HUES6 (cell line): ENCODE data around the gene LTN1.
"Not testable (repeated sequence)": the region's sequence is repeated elsewhere in the genome, so short reads cannot be mapped to it uniquely, and the experiment has no call there.

Experiments used
- H3K27ac ChIP-seq: 2 replicates; pipeline ENCODE4 v1.7.0; 2013; ENCODE audit warnings: low read depth, mild to moderate bottlenecking, low read length, inconsistent platforms
- H3K27me3 ChIP-seq: 2 replicates; pipeline ENCODE4 v1.6.1; 2013; ENCODE audit warnings: low read length; ENCODE audit not compliant: control insufficient read depth, insufficient read depth
- H3K36me3 ChIP-seq: 2 replicates; pipeline ENCODE4 v1.6.1; 2013; ENCODE audit warnings: low read length; ENCODE audit not compliant: control insufficient read depth, insufficient read depth
- H3K4me1 ChIP-seq: 2 replicates; pipeline ENCODE4 v1.6.1; 2013; ENCODE audit warnings: low read length; ENCODE audit not compliant: control insufficient read depth, insufficient read depth
- H3K4me3 ChIP-seq: 2 replicates; pipeline ENCODE4 v1.5.1; 2013; ENCODE audit warnings: low read depth, low read length
- H3K9ac ChIP-seq: one replicate; pipeline ENCODE4 v1.6.1; 2013; ENCODE audit warnings: mild to moderate bottlenecking, low read length
- H3K9me3 ChIP-seq: 2 replicates; pipeline ENCODE4 v1.6.1; 2013; ENCODE audit warnings: low read depth, low read length; ENCODE audit not compliant: control insufficient read depth, insufficient read depth

Gene LTN1

DNA sequence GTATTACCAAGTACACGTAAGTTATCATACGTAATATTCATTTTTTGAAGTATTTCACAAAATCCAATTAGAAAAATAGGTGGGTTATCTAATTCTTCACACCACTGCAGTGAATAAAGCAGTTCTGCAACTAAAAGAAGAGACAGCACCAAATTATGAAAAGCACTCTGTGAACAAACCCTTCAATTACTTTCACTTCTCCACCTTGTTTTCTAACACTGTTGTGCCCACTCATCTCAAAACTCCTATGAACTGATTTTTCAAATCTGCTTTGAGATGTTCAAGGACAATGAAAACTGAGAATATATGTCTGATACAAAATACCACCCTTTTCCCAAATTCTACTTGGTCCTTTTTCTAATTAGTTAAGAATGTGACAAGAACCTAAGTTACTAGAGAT is 39.4 kb downstream of the LTN1 start:
- H3K9me3 ChIP-seq = no peaks in the 10 kb centered on the region
- no peaks in the 10 kb centered on the region for H3K27me3 ChIP-seq
- no peaks in the 10 kb centered on the region for H3K4me1 ChIP-seq
- no peak overlapping the region for H3K4me3 ChIP-seq
- no peak overlapping the region for H3K27ac ChIP-seq
- H3K9ac ChIP-seq = no peak overlapping the region
- H3K36me3 ChIP-seq = peaks cover 69% of the 10 kb centered on the region

DNA sequence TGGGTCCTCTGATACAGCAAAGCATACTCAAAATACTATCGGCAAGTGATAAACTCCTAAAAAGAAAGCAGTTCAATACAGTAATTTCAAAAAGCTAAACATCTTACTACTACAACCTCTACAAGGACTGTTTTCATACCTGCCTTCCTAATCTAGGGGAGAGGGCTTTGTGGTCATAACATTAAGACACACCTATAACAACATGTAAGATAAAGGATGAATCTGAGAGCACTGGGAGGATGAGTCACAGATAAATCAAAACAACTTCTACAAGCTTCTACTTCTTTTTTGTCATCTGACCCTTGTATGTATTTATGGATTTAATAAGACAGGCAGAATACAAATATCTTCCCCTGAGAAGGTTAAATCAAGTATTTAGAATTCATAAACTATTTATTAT is 40.0 kb downstream of the LTN1 start:
- no peaks in the 10 kb centered on the region for H3K9me3 ChIP-seq
- peaks cover 64% of the 10 kb centered on the region for H3K36me3 ChIP-seq
- H3K9ac ChIP-seq = no peak overlapping the region
- no peaks in the 10 kb centered on the region for H3K27me3 ChIP-seq
- H3K4me3 ChIP-seq = no peak overlapping the region
- no peaks in the 10 kb centered on the region for H3K4me1 ChIP-seq
- no peak overlapping the region for H3K27ac ChIP-seq

- Histone ChIP-seq H3K9ac (no peak overlapping the region), H3K9me3 (no peaks in the 10 kb centered on the region), H3K27ac (no peak overlapping the region), H3K36me3 (peaks cover 65% of the 10 kb centered on the region), H3K27me3 (no peaks in the 10 kb centered on the region), H3K4me1 (no peaks in the 10 kb centered on the region), H3K4me3 (no peak overlapping the region)
These were observed 43.4 kb downstream of the LTN1 start for GRCh38 chr21:28949318-28949717.

- H3K9me3 ChIP-seq = no peaks in the 10 kb centered on the region
- H3K4me1 ChIP-seq = no peaks in the 10 kb centered on the region
- H3K9ac ChIP-seq = no peak overlapping the region
- H3K27ac ChIP-seq = no peak overlapping the region
- no peak overlapping the region for H3K4me3 ChIP-seq
- H3K36me3 ChIP-seq = peaks cover 54% of the 10 kb centered on the region
- no peaks in the 10 kb centered on the region for H3K27me3 ChIP-seq
These were observed 48.4 kb downstream of the LTN1 start for GRCh38 chr21:28944296-28944695.

- H3K4me1 ChIP-seq = no peaks in the 10 kb centered on the region
- H3K9me3 ChIP-seq = no peaks in the 10 kb centered on the region
- no peaks in the 10 kb centered on the region for H3K27me3 ChIP-seq
- H3K36me3 ChIP-seq = peaks cover 53% of the 10 kb centered on the region
- H3K9ac ChIP-seq = no peak overlapping the region
- H3K27ac ChIP-seq = no peak overlapping the region
- no peak overlapping the region for H3K4me3 ChIP-seq
These were observed 49.0 kb downstream of the LTN1 start for GRCh38 chr21:28943631-28944030.

DNA sequence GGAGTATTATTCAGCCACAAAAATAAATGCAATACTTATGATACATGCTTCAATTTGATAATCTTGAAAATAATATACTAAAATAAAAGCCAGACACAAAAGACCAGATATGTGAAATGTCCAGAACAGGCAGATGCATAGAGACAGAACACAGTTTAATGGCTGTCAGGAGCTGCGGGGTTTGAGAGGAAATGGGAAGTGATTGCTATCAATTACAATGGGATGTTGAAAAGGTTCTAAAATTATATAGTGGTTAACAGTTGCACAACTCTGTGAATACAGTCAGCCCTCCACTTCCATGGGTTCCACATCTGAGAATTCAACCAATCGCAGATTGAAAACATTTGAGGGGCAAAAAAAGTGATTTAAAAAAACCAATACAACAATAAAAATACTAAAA is 54.0 kb downstream of the LTN1 start:
- H3K27me3 ChIP-seq = no peaks in the 10 kb centered on the region
- H3K4me3 ChIP-seq = no peak overlapping the region
- H3K9me3 ChIP-seq = no peaks in the 10 kb centered on the region
- H3K4me1 ChIP-seq = no peaks in the 10 kb centered on the region
- no peak overlapping the region for H3K27ac ChIP-seq
- peaks cover 46% of the 10 kb centered on the region for H3K36me3 ChIP-seq
- H3K9ac ChIP-seq = no peak overlapping the region

DNA sequence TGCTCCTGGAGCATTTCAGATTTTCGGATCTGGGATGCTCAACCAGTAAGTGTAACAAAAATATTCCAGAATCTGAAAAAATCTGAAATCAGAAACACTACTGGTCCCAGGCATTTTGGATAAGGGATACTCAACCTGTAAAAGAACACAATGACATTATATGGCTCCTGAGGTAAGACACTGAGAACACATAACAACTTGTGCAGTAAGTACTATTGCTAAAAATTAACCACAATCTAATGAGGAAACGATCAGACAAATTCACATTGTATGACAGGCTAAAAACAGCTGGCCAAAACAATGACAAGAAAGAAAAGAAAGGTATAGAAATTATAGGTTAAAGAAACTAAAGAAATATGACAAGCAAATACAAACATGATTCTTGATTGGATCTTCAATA is 54.9 kb downstream of the LTN1 start:
- no peaks in the 10 kb centered on the region for H3K9me3 ChIP-seq
- H3K9ac ChIP-seq = no peak overlapping the region
- no peaks in the 10 kb centered on the region for H3K4me1 ChIP-seq
- H3K27ac ChIP-seq = no peak overlapping the region
- H3K4me3 ChIP-seq = no peak overlapping the region
- H3K36me3 ChIP-seq = peaks cover 41% of the 10 kb centered on the region
- no peaks in the 10 kb centered on the region for H3K27me3 ChIP-seq

- Histone ChIP-seq H3K9ac (no peak overlapping the region), H3K4me3 (no peak overlapping the region), H3K4me1 (no peaks in the 10 kb centered on the region), H3K36me3 (peaks cover 35% of the 10 kb centered on the region), H3K27ac (no peak overlapping the region), H3K27me3 (no peaks in the 10 kb centered on the region), H3K9me3 (no peaks in the 10 kb centered on the region)
These were observed 56.0 kb downstream of the LTN1 start for GRCh38 chr21:28936721-28937120.

- Histone ChIP-seq H3K4me1 (no peaks in the 10 kb centered on the region), H3K9me3 (no peaks in the 10 kb centered on the region), H3K4me3 (no peak overlapping the region), H3K36me3 (peaks cover 37% of the 10 kb centered on the region), H3K27me3 (no peaks in the 10 kb centered on the region), H3K27ac (no peak overlapping the region), H3K9ac (no peak overlapping the region)
These were observed 56.6 kb downstream of the LTN1 start for GRCh38 chr21:28936036-28936435.

GRCh38 chr21:28932717-28933116 is 60.0 kb downstream of the LTN1 start:
- H3K4me3 ChIP-seq = no peak overlapping the region
- H3K4me1 ChIP-seq = no peaks in the 10 kb centered on the region
- H3K9me3 ChIP-seq = no peaks in the 10 kb centered on the region
- no peak overlapping the region for H3K27ac ChIP-seq
- H3K9ac ChIP-seq = no peak overlapping the region
- H3K36me3 ChIP-seq = peaks cover 42% of the 10 kb centered on the region
- no peaks in the 10 kb centered on the region for H3K27me3 ChIP-seq

- H3K4me3 ChIP-seq, H3K9ac ChIP-seq, H3K27ac ChIP-seq, H3K4me1 ChIP-seq, H3K27me3 ChIP-seq, H3K9me3 ChIP-seq: not testable (repeated sequence)
- H3K36me3 ChIP-seq = peaks cover 42% of the 10 kb centered on the region
These were observed 60.8 kb downstream of the LTN1 start for GRCh38 chr21:28931708-28932372.
